Activated CD4-positive, alpha-beta T cell treated with anti-CD3 and anti-CD28 coated beads, Interleukin-2, amount 10 ng/mL, durations not matched to agents 24 days and 14 days (primary cell): Measurements from ENCODE around the gene AOC3. TPM values are rescaled to one million over a fixed set of nuclear protein-coding genes. Genes with fewer than 3 reads are reported as not detected.

Experiments
- DNase-seq: peaks from one replicate; pipeline ENCODE4 v3.0.0; 2022
- H3K27ac Mint-ChIP-seq: one replicate; pipeline ENCODE4 v1.8.0; 2022; ENCODE audit warnings: mild to moderate bottlenecking, mixed read lengths
- H3K27me3 Mint-ChIP-seq: one replicate; pipeline ENCODE4 v1.8.0; 2022; ENCODE audit warnings: mixed read lengths
- H3K36me3 Mint-ChIP-seq: one replicate; pipeline ENCODE4 v1.8.0; 2022; ENCODE audit warnings: low read depth, mild to moderate bottlenecking, mixed read lengths
- H3K4me1 Mint-ChIP-seq: one replicate; pipeline ENCODE4 v1.8.0; 2021; ENCODE audit warnings: mixed read lengths
- H3K4me3 Mint-ChIP-seq: one replicate; pipeline ENCODE4 v1.8.0; 2022; ENCODE audit warnings: mild to moderate bottlenecking, moderate library complexity, mixed read lengths
- H3K9me3 Mint-ChIP-seq: one replicate; pipeline ENCODE4 v1.8.0; 2021; ENCODE audit warnings: mixed read lengths
- intact Hi-C: fragments of 100-400 bp; cut with micrococcal nuclease; formaldehyde crosslinking; loops from one replicate; pipeline ENCODE4 v1.15.1; 2023
- total RNA-seq: library from RNA; stranded (reverse); gene quantifications from 2 replicates; pipeline ENCODE4 v1.2.3, GENCODE V29; 2022

Gene AOC3
- total RNA-seq, 1 donor from 2014 or later: 2.2 TPM

GRCh38 chr17:42904110-42904469 is 53.1 kb downstream of the AOC3 start:
- H3K27ac Mint-ChIP-seq: no peak overlapping the region
- H3K4me3 Mint-ChIP-seq: no peak overlapping the region
- intact Hi-C loops: no loop called here
- H3K36me3 Mint-ChIP-seq: no peaks in the 10 kb centered on the region
- peaks cover 9% of the 10 kb centered on the region for H3K27me3 Mint-ChIP-seq
- no peak for DNase-seq
- no peaks in the 10 kb centered on the region for H3K9me3 Mint-ChIP-seq
- H3K4me1 Mint-ChIP-seq: no peaks in the 10 kb centered on the region

GRCh38 chr17:42906772-42907446 is 55.9 kb downstream of the AOC3 start:
- Mint-ChIP-seq H3K27me3 (peaks cover 14% of the 10 kb centered on the region), H3K4me3 (no peak overlapping the region), H3K36me3 (no peaks in the 10 kb centered on the region), H3K9me3 (no peaks in the 10 kb centered on the region), H3K4me1 (no peaks in the 10 kb centered on the region), H3K27ac (no peak overlapping the region)
- intact Hi-C loops: no loop called here
- DNase-seq: no peak

Other genes starting within 250 kb of the AOC3 start
- gene RETREG3, start 241.8 kb upstream of the AOC3 start, total RNA-seq: 35.8 and 38.3 TPM in 2 replicates
- gene TUBG1, start 241.5 kb upstream of the AOC3 start, total RNA-seq: 99.9 and 100 TPM in 2 replicates
- gene TUBG2, start 191.9 kb upstream of the AOC3 start, total RNA-seq: 11.8 and 12.9 TPM in 2 replicates
- gene PLEKHH3, start 174.2 kb upstream of the AOC3 start, total RNA-seq: 0.77 and 1.1 TPM in 2 replicates
- 0.17 and 0.75 TPM in 2 replicates for gene CCR10, start 169.4 kb upstream of the AOC3 start, total RNA-seq
- gene CNTNAP1, start 168.7 kb upstream of the AOC3 start, total RNA-seq: 3.0 and 3.2 TPM in 2 replicates
- gene EZH1, start 106.2 kb upstream of the AOC3 start, total RNA-seq: 39.5 and 39.6 TPM in 2 replicates
- gene RAMP2, start 90.0 kb upstream of the AOC3 start, total RNA-seq: not detected in 2 replicates
- gene VPS25, start 77.8 kb upstream of the AOC3 start, total RNA-seq: 89.5 and 93.7 TPM in 2 replicates
- gene WNK4, start 70.6 kb upstream of the AOC3 start, total RNA-seq: 0.12 TPM in 2 replicates
- gene COA3, start 52.5 kb upstream of the AOC3 start, total RNA-seq: 50.4 and 50.7 TPM in 2 replicates
- not detected in 2 replicates for gene CNTD1, start 52.3 kb upstream of the AOC3 start, total RNA-seq
- gene BECN1, start 26.9 kb upstream of the AOC3 start, total RNA-seq: 94.1 and 106 TPM in 2 replicates
- 232 and 250 TPM in 2 replicates for gene PSME3, start 17.8 kb upstream of the AOC3 start, total RNA-seq
- 3.3 and 4.2 TPM in 2 replicates for gene AOC2, start 6.6 kb upstream of the AOC3 start, total RNA-seq
- gene G6PC1, start 49.6 kb downstream of the AOC3 start, total RNA-seq: not detected in 2 replicates
- gene AARSD1, start 113.3 kb downstream of the AOC3 start, total RNA-seq: 78.2 and 78.4 TPM in 2 replicates
- 0.66 and 1.4 TPM in 2 replicates for gene PTGES3L, start 128.9 kb downstream of the AOC3 start, total RNA-seq
- 20.2 and 20.5 TPM in 2 replicates for gene RUNDC1, start 129.4 kb downstream of the AOC3 start, total RNA-seq
- gene RPL27, start 147.2 kb downstream of the AOC3 start, total RNA-seq: 1,178 and 1,206 TPM in 2 replicates
- gene IFI35, start 155.6 kb downstream of the AOC3 start, total RNA-seq: 51.9 and 55.2 TPM in 2 replicates
- gene VAT1, start 171.2 kb downstream of the AOC3 start, total RNA-seq: 17.9 and 18.8 TPM in 2 replicates
- 0.07 TPM in 2 replicates for gene RND2, start 174.0 kb downstream of the AOC3 start, total RNA-seq